HEK293T (cell line): ENCODE data around the gene LYPD6B.

Source experiments
- ARNT ChIP-seq: fragments of 450-650 bp; IDR thresholded peaks from 2 replicates; pipeline ENCODE4 v1.6.1; 2017; ENCODE audit warnings: mild to moderate bottlenecking
- BHLHE40 ChIP-seq: fragments of 450-650 bp; IDR thresholded peaks from 2 replicates; pipeline ENCODE4 v1.6.1; 2016; ENCODE audit warnings: mild to moderate bottlenecking, moderate library complexity, borderline replicate concordance
- ELF4 ChIP-seq: fragments of 450-650 bp; IDR thresholded peaks from 2 replicates; pipeline ENCODE4 v1.6.1; 2017; ENCODE audit warnings: antibody characterized with exemption
- FOXA1 ChIP-seq: fragments of 450-650 bp; IDR thresholded peaks from 2 replicates; pipeline ENCODE4 v1.6.1; 2016; ENCODE audit warnings: mild to moderate bottlenecking
- FOXM1 ChIP-seq: fragments of 450-650 bp; IDR thresholded peaks from 2 replicates; pipeline ENCODE4 v1.6.1; 2017; ENCODE audit warnings: mild to moderate bottlenecking, borderline replicate concordance
- LEF1 ChIP-seq: fragments of 450-650 bp; IDR thresholded peaks from 2 replicates; pipeline ENCODE4 v1.6.1; 2017; ENCODE audit warnings: mild to moderate bottlenecking, borderline replicate concordance
- NFRKB ChIP-seq: fragments of 450-650 bp; IDR thresholded peaks from 2 replicates; pipeline ENCODE4 v1.6.1; 2016; ENCODE audit warnings: mild to moderate bottlenecking, moderate library complexity
- SUZ12 ChIP-seq: fragments of 450-650 bp; IDR thresholded peaks from 2 replicates; pipeline ENCODE4 v1.6.1; 2016; ENCODE audit warnings: mild to moderate bottlenecking
- TARDBP ChIP-seq: fragments of 450-650 bp; IDR thresholded peaks from 2 replicates; pipeline ENCODE4 v1.6.1; 2016

GRCh38 chr2:149246186-149246585 is 207.7 kb downstream of the LYPD6B start:
- TF ChIP-seq ELF4 (no peak), ARNT (no peak), FOXM1 (no peak), NFRKB (no peak), TARDBP (no peak), BHLHE40 (no peak), SUZ12 (no peak), FOXA1 (no peak), LEF1 (no peak)
